ENCODE results near the gene TIMM8A.

TIMM8A gene

GRCh38 chrX:101348452-101349192 lies at the start of gene TIMM8A:
TIMM8A (minus strand) TSS chrX:101348742; CDS start chrX:101348664, 78 bp downstream.
- DNase-seq, result peak; percentile 68

GRCh38 chrX:101397779-101398178 lies 49.2 kb upstream of the TIMM8A start:
- DNase-seq, result no peak

GRCh38 chrX:101395789-101396188 lies 47.2 kb upstream of the TIMM8A start:
- DNase-seq, result no peak

GRCh38 chrX:101394372-101394771 lies 45.8 kb upstream of the TIMM8A start:
- no peak for DNase-seq

- no peak for DNase-seq
These were observed 45.2 kb upstream of the TIMM8A start for GRCh38 chrX:101393530-101394305.

- DNase-seq, result no peak
These were observed 43.3 kb upstream of the TIMM8A start for GRCh38 chrX:101391831-101392230.

- peak; percentile 69 for DNase-seq
These were observed 42.4 kb upstream of the TIMM8A start, which contains the start of gene RPL36A for GRCh38 chrX:101390664-101391525. RPL36A (plus strand) TSS chrX:101391011; CDS start chrX:101391044, 33 bp downstream.

GRCh38 chrX:101388604-101389003 lies 40.1 kb upstream of the TIMM8A start:
- no peak for DNase-seq

GRCh38 chrX:101386542-101386885 lies 38.0 kb upstream of the TIMM8A start:
- no peak for DNase-seq

GRCh38 chrX:101385795-101386541 lies 37.4 kb upstream of the TIMM8A start, which contains the start of gene BTK:
BTK (minus strand) TSS chrX:101386191; CDS start chrX:101375284, 10,907 bp downstream.
- no peak for DNase-seq

GRCh38 chrX:101385026-101385684 lies 36.6 kb upstream of the TIMM8A start:
- DNase-seq, result no peak

GRCh38 chrX:101383679-101384205 lies 35.2 kb upstream of the TIMM8A start:
- DNase-seq, result no peak

GRCh38 chrX:101377547-101377946 lies 29.0 kb upstream of the TIMM8A start:
- DNase-seq, result no peak

GRCh38 chrX:101370888-101371504 lies 22.5 kb upstream of the TIMM8A start:
- no peak for DNase-seq

GRCh38 chrX:101369687-101370086 lies 21.1 kb upstream of the TIMM8A start:
- no peak for DNase-seq

- no peak for DNase-seq
These were observed 20.3 kb upstream of the TIMM8A start for GRCh38 chrX:101368800-101369199.

- DNase-seq, result no peak
These were observed 16.8 kb upstream of the TIMM8A start for GRCh38 chrX:101365301-101365795.

- no peak for DNase-seq
These were observed 14.2 kb upstream of the TIMM8A start for GRCh38 chrX:101362757-101363156.

GRCh38 chrX:101362116-101362515 lies 13.6 kb upstream of the TIMM8A start:
- no peak for DNase-seq

GRCh38 chrX:101360390-101360789 lies 11.8 kb upstream of the TIMM8A start:
- no peak for DNase-seq

- DNase-seq, result no peak
These were observed 11.4 kb upstream of the TIMM8A start for GRCh38 chrX:101359966-101360365.

Data from activated gamma-delta T cell treated with Interleukin-2 at 50 U/mL for 16 hours (primary cell).